Stimulated activated CD4-positive, alpha-beta T cell treated with anti-CD3 and anti-CD28 coated beads, Interleukin-12 subunit alpha, Interleukin-12 subunit beta, amount 100 ng/mL, for 48 hours (primary cell): ENCODE measurements around the gene COMMD6.
"Not testable (repeated sequence)": the region's sequence is repeated elsewhere in the genome, so short reads cannot be mapped to it uniquely, and the experiment has no call there.

Experiments
- DNase-seq, 3 donors: peaks; one replicate each; pipeline ENCODE4 v3.0.0-alpha.2; 2020; ENCODE audit warnings: low read depth in 2 of 3, low spot score in 1 of 3

The COMMD6 gene

GRCh38 chr13:75537401-75538365, at the start of gene COMMD6:
Gene COMMD6 (minus strand): TSS chr13:75537841. CDS start chr13:75537805, 36 bp downstream.
- DNase-seq = peak; percentile 37 to 68 (median 54)

GRCh38 chr13:75585153-75585552, 47.5 kb upstream of the COMMD6 start:
- DNase-seq = no peak

GRCh38 chr13:75583091-75583490, 45.5 kb upstream of the COMMD6 start:
- DNase-seq = no peak

- DNase-seq = no peak
Observed at GRCh38 chr13:75581874-75582640, 44.4 kb upstream of the COMMD6 start.

- DNase-seq = no peak
Observed at GRCh38 chr13:75579529-75579928, 41.9 kb upstream of the COMMD6 start.

GRCh38 chr13:75569576-75569975, 31.9 kb upstream of the COMMD6 start:
- DNase-seq = no peak

- DNase-seq = no peak
Observed at GRCh38 chr13:75566658-75567057, 29.0 kb upstream of the COMMD6 start.

- DNase-seq = no peak
Observed at GRCh38 chr13:75558145-75558840, 20.7 kb upstream of the COMMD6 start.

- no peak for DNase-seq
Observed at GRCh38 chr13:75556961-75557360, 19.3 kb upstream of the COMMD6 start.

GRCh38 chr13:75555836-75556235, 18.2 kb upstream of the COMMD6 start:
- DNase-seq = no peak

GRCh38 chr13:75554981-75555380, 17.3 kb upstream of the COMMD6 start:
- DNase-seq = no peak

GRCh38 chr13:75554464-75554863, 16.8 kb upstream of the COMMD6 start:
- no peak for DNase-seq

- DNase-seq = peak; percentile 8 to 38 (median 16)
Observed at GRCh38 chr13:75550159-75550567, 12.5 kb upstream of the COMMD6 start.

- DNase-seq = peak; percentile 94 to 97 (median 96)
Observed at GRCh38 chr13:75549262-75550158, 11.9 kb upstream of the COMMD6 start, which contains the start of gene UCHL3. Gene UCHL3 (plus strand): TSS chr13:75549791. CDS start chr13:75549821, 30 bp downstream.

- DNase-seq = no peak
Observed at GRCh38 chr13:75547917-75548316, 10.3 kb upstream of the COMMD6 start.

- DNase-seq = not testable (repeated sequence)
Observed at GRCh38 chr13:75545386-75545785, 7.7 kb upstream of the COMMD6 start.

GRCh38 chr13:75544681-75545330, 7.2 kb upstream of the COMMD6 start:
- DNase-seq = no peak

GRCh38 chr13:75541961-75542360, 4.3 kb upstream of the COMMD6 start:
- DNase-seq = no peak

GRCh38 chr13:75541287-75541686, 3.6 kb upstream of the COMMD6 start:
- no peak for DNase-seq

- no peak for DNase-seq
Observed at GRCh38 chr13:75533861-75534260, 3.8 kb downstream of the COMMD6 start.
